Liver (tissue), 9 donors: ENCODE results near the gene STAMBPL1. TPM values are rescaled to one million over a fixed set of nuclear protein-coding genes. Genes with fewer than 3 reads are reported as not detected.

Experiments used
- DNase-seq: peaks from one replicate; pipeline ENCODE4 v3.0.0-alpha.2; 2017; ENCODE audit warnings: low spot score
- H3K27ac ChIP-seq, 2 donors: one replicate each; pipeline ENCODE4 v1.7.0; 2013; ENCODE audit warnings: inconsistent platforms in 2 of 2, low read length in 2 of 2, control low read depth in 1 of 2, low read depth in 1 of 2, mild to moderate bottlenecking in 1 of 2
- H3K27me3 ChIP-seq, 4 donors: one replicate each; pipeline versions ENCODE4 v1.6.1 to v1.7.0; 2013; ENCODE audit warnings: low read length in 3 of 4, inconsistent platforms in 1 of 4, mild to moderate bottlenecking in 1 of 4, moderate library complexity in 1 of 4; ENCODE audit not compliant: control insufficient read depth in 4 of 4, insufficient read depth in 4 of 4
- H3K36me3 ChIP-seq, 4 donors: one replicate each; pipeline versions ENCODE4 v1.6.1 to v1.7.0; 2013; ENCODE audit warnings: low read length in 3 of 4, mild to moderate bottlenecking in 3 of 4, low read depth in 1 of 4, moderate library complexity in 1 of 4; ENCODE audit not compliant: control insufficient read depth in 4 of 4, insufficient read depth in 3 of 4
- H3K4me1 ChIP-seq, 4 donors: one replicate each; pipeline versions ENCODE4 v1.6.1 to v1.7.0; 2013; ENCODE audit warnings: low read length in 3 of 4, mild to moderate bottlenecking in 3 of 4, moderate library complexity in 1 of 4; ENCODE audit not compliant: control insufficient read depth in 4 of 4, insufficient read depth in 4 of 4
- H3K4me3 ChIP-seq, 3 donors: one replicate each; pipeline versions ENCODE4 v1.6.1 to v1.7.0; 2013; ENCODE audit warnings: low read length in 3 of 3, control low read depth in 1 of 3, low read depth in 1 of 3, mild to moderate bottlenecking in 1 of 3
- H3K9ac ChIP-seq, 2 donors: one replicate each; pipeline ENCODE4 v1.7.0; 2013; ENCODE audit warnings: low read length in 2 of 2, mild to moderate bottlenecking in 2 of 2, moderate library complexity in 2 of 2, control low read depth in 1 of 2, low read depth in 1 of 2
- H3K9me3 ChIP-seq, 4 donors: one replicate each; pipeline versions ENCODE4 v1.6.1 to v1.7.0; 2013; ENCODE audit warnings: low read length in 3 of 4; ENCODE audit not compliant: control insufficient read depth in 4 of 4
- CTCF ChIP-seq: fragments of 150-350 bp; IDR thresholded peaks from 2 replicates; pipeline ENCODE4 v1.5.1; 2017; ENCODE audit warnings: improper control_type of control experiment, low read depth, low read length; ENCODE audit not compliant: missing input control
- EGR1 ChIP-seq, 2 donors: IDR thresholded peaks; 2 replicates each; pipeline ENCODE4 v1.6.1; 2016 to 2018; ENCODE audit warnings: antibody characterized with exemption in 2 of 2, low read depth in 2 of 2
- FOXA2 ChIP-seq: IDR thresholded peaks from 2 replicates; pipeline ENCODE4 v1.6.1; 2016; ENCODE audit warnings: antibody characterized with exemption
- GABPA ChIP-seq, 2 donors: IDR thresholded peaks in 1 of 2; conservative IDR thresholded peaks in 1 of 2; 2 replicates each; pipeline ENCODE4 v1.6.1; 2016; ENCODE audit warnings: antibody characterized with exemption in 2 of 2, mild to moderate bottlenecking in 1 of 2, moderate library complexity in 1 of 2
- HNF4A ChIP-seq, 2 donors: conservative IDR thresholded peaks; 2 replicates each; pipeline ENCODE4 v1.6.1; 2016; ENCODE audit warnings: antibody characterized with exemption in 2 of 2, mild to moderate bottlenecking in 2 of 2
- JUND ChIP-seq, 2 donors: IDR thresholded peaks; 2 replicates each; pipeline ENCODE4 v1.6.1; 2016; ENCODE audit warnings: antibody characterized with exemption in 2 of 2
- MAX ChIP-seq: IDR thresholded peaks from 2 replicates; pipeline ENCODE4 v1.6.1; 2016; ENCODE audit warnings: antibody characterized with exemption
- NR2F2 ChIP-seq: IDR thresholded peaks from 2 replicates; pipeline ENCODE4 v1.6.1; 2016; ENCODE audit warnings: antibody characterized with exemption
- RAD21 ChIP-seq, 2 donors: IDR thresholded peaks; 2 replicates each; pipeline ENCODE4 v1.6.1; 2016; ENCODE audit warnings: antibody characterized with exemption in 2 of 2, mild to moderate bottlenecking in 2 of 2
- RXRA ChIP-seq, 2 donors: IDR thresholded peaks; 2 replicates each; pipeline ENCODE4 v1.6.1; 2017 to 2018; ENCODE audit warnings: antibody characterized with exemption in 2 of 2, mild to moderate bottlenecking in 1 of 2
- SP1 ChIP-seq: IDR thresholded peaks from 2 replicates; pipeline ENCODE4 v1.6.1; 2018; ENCODE audit warnings: antibody characterized with exemption, mild to moderate bottlenecking
- TAF1 ChIP-seq: conservative IDR thresholded peaks from 2 replicates; pipeline ENCODE4 v1.6.1; 2016; ENCODE audit warnings: antibody characterized with exemption, mild to moderate bottlenecking
- WGBS: extraction: QIAGEN DNeasy Blood & Tissue Kit; methylation state at CpG from one replicate; pipeline ENCODE4 v1.1.7; 2013; 5-methylcytosine and 5-hydroxymethylcytosine counted together
- polyA plus RNA-seq, 2 donors: library from polyadenylated mRNA; stranded (reverse) in 1 of 2; unstranded in 1 of 2; fragments of 200-250 nt in 1 of 2; fragments of >200 nt in 1 of 2; fragmentation: Nextera tagmentation in 1 of 2; extraction: Ambion mirVana in 1 of 2; gene quantifications; one replicate each; pipeline versions ENCODE4 v1.2.1 to v1.2.3, GENCODE V29; 2013 to 2015
- total RNA-seq, 2 donors: library from RNA; depleted of rRNA; stranded (reverse); fragments of >200 nt; gene quantifications; one replicate each; pipeline ENCODE4 v1.2.3, GENCODE V29; 2014
- TF ChIP-seq, protein P1 (sequence below): IDR thresholded peaks from 2 replicates; pipeline ENCODE4 v1.6.1; 2016; ENCODE audit warnings: antibody characterized with exemption
- TF ChIP-seq, protein P2 (sequence below): IDR thresholded peaks from 2 replicates; pipeline ENCODE4 v1.6.1; 2016; ENCODE audit warnings: antibody characterized with exemption
- donor health status: healthy.
- donor health status: healthy.
- donor health status: healthy.
- donor health status: healthy.
- donor health status: healthy.

The STAMBPL1 gene
- total and polyA plus RNA-seq, 4 donors = 1.3 to 8.0 (median 3.7) TPM

- peaks cover 1 to 20% (median 14%) of the 10 kb centered on the region in 4 donors for H3K4me1 ChIP-seq
- TF ChIP-seq RXRA (IDR thresholded peaks at IDR 0.05) = no peak
- TF ChIP-seq MAX = no peak
- no peak for TF ChIP-seq TAF1
- TF ChIP-seq, protein P1, sequence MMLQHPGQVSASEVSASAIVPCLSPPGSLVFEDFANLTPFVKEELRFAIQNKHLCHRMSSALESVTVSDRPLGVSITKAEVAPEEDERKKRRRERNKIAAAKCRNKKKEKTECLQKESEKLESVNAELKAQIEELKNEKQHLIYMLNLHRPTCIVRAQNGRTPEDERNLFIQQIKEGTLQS = no peak
- no peak for TF ChIP-seq EGR1 (IDR thresholded peaks at IDR 0.05; ENCODE audit: low read depth in 2 of 2)
- no peak for TF ChIP-seq CTCF
- TF ChIP-seq JUND (IDR thresholded peaks at IDR 0.05) = no peak
- no peak for TF ChIP-seq GABPA (IDR thresholded peaks at IDR 0.05 in 1 of 2, conservative IDR thresholded peaks at IDR 0.05 in 1 of 2)
- TF ChIP-seq HNF4A (conservative IDR thresholded peaks at IDR 0.05) = no peak
- no peak for TF ChIP-seq SP1
- H3K9me3 ChIP-seq = no peaks in the 10 kb centered on the region
- no peaks in the 10 kb centered on the region for H3K36me3 ChIP-seq
- no peak for DNase-seq
- peak overlapping the region; percentile 34 to 64 for H3K27ac ChIP-seq
- H3K27me3 ChIP-seq = no peaks in the 10 kb centered on the region
- 49% methylated on average over 2 of the region's 2 CpGs for WGBS
- no peak overlapping the region for H3K4me3 ChIP-seq
- no peak overlapping the region for H3K9ac ChIP-seq
These were observed 69.0 kb downstream of the STAMBPL1 start for GRCh38 chr10:88949051-88949450.

- H3K27me3 ChIP-seq = no peaks in the 10 kb centered on the region
- H3K4me1 ChIP-seq = peaks cover 1 to 20% (median 14%) of the 10 kb centered on the region in 4 donors
- H3K9me3 ChIP-seq = no peaks in the 10 kb centered on the region
- 82% methylated on average over 3 of the region's 3 CpGs for WGBS
- TF ChIP-seq HNF4A (conservative IDR thresholded peaks at IDR 0.05) (no peak), RAD21 (IDR thresholded peaks at IDR 0.05) (no peak), SP1 (no peak), NR2F2 (no peak), FOXA2 (no peak)
- TF ChIP-seq, protein P2, sequence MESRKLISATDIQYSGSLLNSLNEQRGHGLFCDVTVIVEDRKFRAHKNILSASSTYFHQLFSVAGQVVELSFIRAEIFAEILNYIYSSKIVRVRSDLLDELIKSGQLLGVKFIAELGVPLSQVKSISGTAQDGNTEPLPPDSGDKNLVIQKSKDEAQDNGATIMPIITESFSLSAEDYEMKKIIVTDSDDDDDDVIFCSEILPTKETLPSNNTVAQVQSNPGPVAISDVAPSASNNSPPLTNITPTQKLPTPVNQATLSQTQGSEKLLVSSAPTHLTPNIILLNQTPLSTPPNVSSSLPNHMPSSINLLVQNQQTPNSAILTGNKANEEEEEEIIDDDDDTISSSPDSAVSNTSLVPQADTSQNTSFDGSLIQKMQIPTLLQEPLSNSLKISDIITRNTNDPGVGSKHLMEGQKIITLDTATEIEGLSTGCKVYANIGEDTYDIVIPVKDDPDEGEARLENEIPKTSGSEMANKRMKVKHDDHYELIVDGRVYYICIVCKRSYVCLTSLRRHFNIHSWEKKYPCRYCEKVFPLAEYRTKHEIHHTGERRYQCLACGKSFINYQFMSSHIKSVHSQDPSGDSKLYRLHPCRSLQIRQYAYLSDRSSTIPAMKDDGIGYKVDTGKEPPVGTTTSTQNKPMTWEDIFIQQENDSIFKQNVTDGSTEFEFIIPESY = no peak
- DNase-seq = no peak
- no peaks in the 10 kb centered on the region for H3K36me3 ChIP-seq
- peak overlapping the region in 1 of 3 donors; percentile 21 for H3K4me3 ChIP-seq
- peak overlapping the region; percentile 23 to 65 for H3K27ac ChIP-seq
- peak overlapping the region in 1 of 2 donors; percentile 13 for H3K9ac ChIP-seq
These were observed 70.1 kb downstream of the STAMBPL1 start for GRCh38 chr10:88949912-88950837.
